Coronary artery (tissue), 2 donors: ENCODE data around the gene UGT8.

Experiments used
- DNase-seq: peaks from one replicate; pipeline ENCODE4 v3.0.0-alpha.2; 2017; ENCODE audit warnings: low spot score
- H3K27ac ChIP-seq, 2 donors: fragments of 200-600 bp; sonication (generic); one replicate each; pipeline ENCODE4 v1.5.1; 2016 to 2019
- H3K4me3 ChIP-seq: fragments of 200-600 bp; sonication (generic); 2 replicates; pipeline ENCODE4 v1.5.1; 2016; ENCODE audit warnings: mild to moderate bottlenecking, moderate library complexity
- CTCF ChIP-seq: fragments of 200-600 bp; sonication (generic); IDR thresholded peaks from one replicate; pipeline ENCODE4 v1.5.1; 2019; ENCODE audit warnings: antibody characterized with exemption

UGT8 gene

GRCh38 chr4:114598191-114599121 is at the start of gene UGT8:
UGT8 (plus strand) TSS chr4:114598807; CDS start chr4:114622881, 24,074 bp downstream.
- DNase-seq: no peak
- Histone ChIP-seq H3K4me3 (peak within 1 kb of the TSS; percentile 72), H3K27ac (no peak within 1 kb of the TSS)
- TF ChIP-seq CTCF: no peak

- H3K27ac ChIP-seq: no peak overlapping the region
- no peak overlapping the region for H3K4me3 ChIP-seq
- no peak for DNase-seq
- TF ChIP-seq CTCF: no peak
Observed at GRCh38 chr4:114549638-114550037, 49.0 kb upstream of the UGT8 start.

GRCh38 chr4:114558446-114559020 is 40.1 kb upstream of the UGT8 start:
- DNase-seq: no peak
- no peak for TF ChIP-seq CTCF
- no peak overlapping the region for H3K4me3 ChIP-seq
- H3K27ac ChIP-seq: no peak overlapping the region

- H3K4me3 ChIP-seq: no peak overlapping the region
- TF ChIP-seq CTCF: no peak
- H3K27ac ChIP-seq: no peak overlapping the region
- no peak for DNase-seq
Observed at GRCh38 chr4:114561590-114561989, 37.0 kb upstream of the UGT8 start.

GRCh38 chr4:114562176-114562904 is 36.3 kb upstream of the UGT8 start:
- no peak for DNase-seq
- no peak overlapping the region for H3K27ac ChIP-seq

More at GRCh38 chr4:114562176-114562904, 36.3 kb upstream of the UGT8 start:
- H3K4me3 ChIP-seq: no peak overlapping the region
- TF ChIP-seq CTCF: no peak
